ENCODE results near the gene C5orf63.

DNA sequence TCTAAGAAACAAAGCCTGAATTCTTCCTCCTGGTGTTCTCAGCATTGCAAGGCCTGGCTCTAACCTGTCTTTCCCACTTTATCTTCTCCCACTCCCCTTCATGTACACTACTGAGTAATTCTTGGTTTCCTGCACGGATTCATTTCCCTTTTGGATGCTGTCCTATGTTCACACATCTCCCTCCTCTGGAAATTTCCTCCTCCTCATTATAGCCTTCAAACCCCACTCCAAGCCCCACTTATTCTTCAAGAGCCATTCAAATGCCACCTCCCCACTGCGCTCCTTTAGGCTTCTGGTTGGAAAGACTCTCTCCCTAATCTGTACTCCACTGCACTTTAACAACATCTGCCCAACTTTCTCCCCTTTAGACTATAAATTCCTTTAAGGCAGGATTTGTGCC lies 28.2 kb upstream of the C5orf63 start:
- TF ChIP-seq EZH2phosphoT487 (IDR thresholded peaks at IDR 0.05; ENCODE audit: low read depth): no peak
- TF ChIP-seq CTCF (IDR thresholded peaks at IDR 0.05; ENCODE audit: low read depth, low read length): no peak

All from OCI-LY3 (cell line).